ENCODE data around the gene KANK2. TPM values are rescaled to one million over a fixed set of nuclear protein-coding genes. Genes with fewer than 3 reads are reported as not detected.

KANK2 gene
- total RNA-seq, 6 donors from 2014 or later: 144 to 295 (median 240) TPM

DNA sequence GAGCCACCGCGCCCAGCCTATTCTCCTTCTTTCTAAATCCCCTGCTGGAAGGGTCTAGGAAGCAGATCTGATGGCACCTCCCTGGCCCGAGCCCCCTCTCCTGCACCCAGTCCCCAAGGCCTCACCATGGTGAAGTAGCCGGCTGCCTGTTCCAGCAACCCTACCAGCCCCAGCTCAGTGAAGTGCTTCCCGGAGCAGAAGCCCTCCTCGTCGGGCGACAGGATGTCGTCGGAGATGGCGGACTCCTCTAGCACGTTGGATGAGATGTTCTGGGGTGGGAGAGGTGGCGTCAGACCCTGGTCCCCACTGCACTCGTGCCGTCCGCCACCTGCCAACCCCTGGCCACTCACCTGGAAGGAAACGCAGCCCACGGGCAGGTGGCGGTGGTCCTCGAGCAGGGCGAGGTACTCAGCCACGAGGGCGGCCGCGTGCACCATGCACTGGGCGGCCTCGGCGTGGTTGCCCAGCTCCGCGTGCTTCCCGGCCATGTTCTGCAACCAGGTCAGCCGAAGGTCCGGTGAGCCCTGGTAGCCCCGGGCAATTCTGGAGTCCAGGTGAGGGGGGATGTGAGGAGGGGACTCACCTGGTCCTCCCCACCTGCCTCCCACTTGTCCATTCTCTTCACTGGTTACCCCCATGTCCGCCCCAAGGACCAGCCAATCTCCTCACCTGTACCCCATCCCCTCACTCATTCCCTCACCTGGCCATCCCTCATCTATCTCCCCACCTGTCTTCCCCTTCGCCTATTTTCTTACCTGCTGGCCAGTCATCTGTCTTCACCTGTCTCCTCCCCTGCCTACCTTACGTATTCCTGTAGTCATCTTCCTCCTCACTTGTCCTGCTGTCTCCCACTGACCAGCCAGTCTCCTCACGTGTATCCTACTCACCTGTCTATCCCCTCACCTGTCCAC, 11.5 kb upstream of the KANK2 start:
- ATAC-seq (ENCODE audit: low FRiP score in 2 of 2) (peak in 1 of 2 donors; percentile 42), DNase-seq (peak in 1 of 2 donors; percentile 86)
- peaks cover 0 to 87% (median 28%) of the 10 kb centered on the region in 4 donors for H3K36me3 ChIP-seq
- peaks cover 0 to 11% (median 6%) of the 10 kb centered on the region in 4 donors for H3K4me1 ChIP-seq
- TF ChIP-seq POLR2A (IDR thresholded peaks at IDR 0.05) (no peak), POLR2AphosphoS5 (IDR thresholded peaks at IDR 0.05) (no peak), EP300 (IDR thresholded peaks at IDR 0.05) (no peak)
- TF ChIP-seq, protein P1, sequence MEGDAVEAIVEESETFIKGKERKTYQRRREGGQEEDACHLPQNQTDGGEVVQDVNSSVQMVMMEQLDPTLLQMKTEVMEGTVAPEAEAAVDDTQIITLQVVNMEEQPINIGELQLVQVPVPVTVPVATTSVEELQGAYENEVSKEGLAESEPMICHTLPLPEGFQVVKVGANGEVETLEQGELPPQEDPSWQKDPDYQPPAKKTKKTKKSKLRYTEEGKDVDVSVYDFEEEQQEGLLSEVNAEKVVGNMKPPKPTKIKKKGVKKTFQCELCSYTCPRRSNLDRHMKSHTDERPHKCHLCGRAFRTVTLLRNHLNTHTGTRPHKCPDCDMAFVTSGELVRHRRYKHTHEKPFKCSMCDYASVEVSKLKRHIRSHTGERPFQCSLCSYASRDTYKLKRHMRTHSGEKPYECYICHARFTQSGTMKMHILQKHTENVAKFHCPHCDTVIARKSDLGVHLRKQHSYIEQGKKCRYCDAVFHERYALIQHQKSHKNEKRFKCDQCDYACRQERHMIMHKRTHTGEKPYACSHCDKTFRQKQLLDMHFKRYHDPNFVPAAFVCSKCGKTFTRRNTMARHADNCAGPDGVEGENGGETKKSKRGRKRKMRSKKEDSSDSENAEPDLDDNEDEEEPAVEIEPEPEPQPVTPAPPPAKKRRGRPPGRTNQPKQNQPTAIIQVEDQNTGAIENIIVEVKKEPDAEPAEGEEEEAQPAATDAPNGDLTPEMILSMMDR (IDR thresholded peaks at IDR 0.05): no peak
- H3K27me3 ChIP-seq: no peaks in the 10 kb centered on the region
- WGBS, 2 donors: 84 to 88% methylated on average over 34 to 36 of the region's 38 CpGs
- H3K27ac ChIP-seq: no peak overlapping the region
- no peak overlapping the region for H3K4me3 ChIP-seq
- H3K9me3 ChIP-seq: no peaks in the 10 kb centered on the region

DNA sequence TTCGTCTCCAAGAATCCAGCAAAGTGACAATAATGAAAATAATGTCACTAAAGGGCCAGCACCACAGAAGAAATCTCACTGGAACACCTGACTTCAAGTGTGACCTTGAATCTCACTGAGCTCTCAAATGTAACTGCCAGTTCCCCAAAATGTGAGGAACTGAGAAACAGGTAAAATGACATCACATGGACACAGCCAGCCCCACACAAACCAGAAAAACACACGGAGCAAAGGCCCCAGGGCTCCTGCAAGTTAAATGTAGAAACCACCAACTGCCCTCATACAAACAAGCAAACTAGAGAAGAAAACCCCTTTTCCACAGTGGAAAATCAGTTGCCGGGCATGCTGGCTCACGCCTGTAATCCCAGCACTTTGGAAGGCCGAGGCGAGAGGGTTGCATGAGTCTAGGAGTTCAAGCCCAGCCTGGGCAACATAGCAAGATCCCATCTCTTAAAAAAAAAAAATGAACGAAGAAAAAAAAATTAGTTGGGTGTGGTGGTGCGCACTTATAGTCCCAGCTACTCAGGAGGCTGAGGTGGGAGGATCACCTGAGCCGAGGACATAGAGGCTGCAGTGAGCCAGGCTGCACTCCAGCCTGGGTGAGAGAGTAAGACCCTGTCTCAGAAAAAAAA, 8.7 kb upstream of the KANK2 start:
- no peak for ATAC-seq (ENCODE audit: low FRiP score in 2 of 2)
- H3K27ac ChIP-seq: no peak overlapping the region
- H3K27me3 ChIP-seq: no peaks in the 10 kb centered on the region
- no peak overlapping the region for H3K4me3 ChIP-seq
- peaks cover 0 to 16% (median 13%) of the 10 kb centered on the region in 4 donors for H3K4me1 ChIP-seq
- DNase-seq: no peak
- no peaks in the 10 kb centered on the region for H3K9me3 ChIP-seq
- peaks cover 0 to 90% (median 21%) of the 10 kb centered on the region in 4 donors for H3K36me3 ChIP-seq
- WGBS, 2 donors: 79 to 84% methylated on average over 9 of the region's 9 CpGs
- no peak for TF ChIP-seq POLR2A (IDR thresholded peaks at IDR 0.05)
- TF ChIP-seq POLR2AphosphoS5 (IDR thresholded peaks at IDR 0.05): no peak
- TF ChIP-seq EP300 (IDR thresholded peaks at IDR 0.05): no peak
- TF ChIP-seq, protein P1 (IDR thresholded peaks at IDR 0.05): no peak

DNA sequence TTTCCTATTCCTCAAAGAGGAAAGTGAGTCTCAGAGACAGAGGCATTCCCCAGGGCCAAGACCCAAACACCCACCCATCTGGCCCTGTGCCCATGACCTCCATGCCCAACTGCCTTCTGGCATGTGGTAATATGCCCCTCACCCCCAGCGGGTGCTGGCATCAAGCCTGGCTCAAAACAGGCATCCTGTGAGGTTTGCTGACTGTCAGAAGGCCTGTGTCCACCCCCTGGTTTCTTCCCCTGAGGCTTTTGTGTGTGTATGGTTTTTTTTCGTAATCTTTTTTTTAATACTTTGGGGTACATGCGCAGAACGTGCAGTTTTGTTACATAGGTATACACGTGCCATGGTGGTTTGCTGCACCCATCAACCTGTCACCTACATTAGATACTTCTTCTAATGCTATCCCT, 7.6 kb upstream of the KANK2 start:
- Histone ChIP-seq H3K36me3 (peaks cover 0 to 90% (median 27%) of the 10 kb centered on the region in 4 donors), H3K27ac (peak overlapping the region in 3 of 4 donors; percentile 79 to 85 (median 85)), H3K4me3 (no peak overlapping the region), H3K27me3 (no peaks in the 10 kb centered on the region), H3K4me1 (peaks cover 0 to 16% (median 13%) of the 10 kb centered on the region in 4 donors), H3K9me3 (no peaks in the 10 kb centered on the region)
- TF ChIP-seq, protein P1 (IDR thresholded peaks at IDR 0.05): no peak
- no peak for TF ChIP-seq POLR2AphosphoS5 (IDR thresholded peaks at IDR 0.05)
- no peak for TF ChIP-seq EP300 (IDR thresholded peaks at IDR 0.05)
- TF ChIP-seq POLR2A (IDR thresholded peaks at IDR 0.05): no peak
- no peak for DNase-seq
- no peak for ATAC-seq (ENCODE audit: low FRiP score in 2 of 2)
- 54% methylated on average over 5 of the region's 5 CpGs for WGBS, 2 donors

DNA sequence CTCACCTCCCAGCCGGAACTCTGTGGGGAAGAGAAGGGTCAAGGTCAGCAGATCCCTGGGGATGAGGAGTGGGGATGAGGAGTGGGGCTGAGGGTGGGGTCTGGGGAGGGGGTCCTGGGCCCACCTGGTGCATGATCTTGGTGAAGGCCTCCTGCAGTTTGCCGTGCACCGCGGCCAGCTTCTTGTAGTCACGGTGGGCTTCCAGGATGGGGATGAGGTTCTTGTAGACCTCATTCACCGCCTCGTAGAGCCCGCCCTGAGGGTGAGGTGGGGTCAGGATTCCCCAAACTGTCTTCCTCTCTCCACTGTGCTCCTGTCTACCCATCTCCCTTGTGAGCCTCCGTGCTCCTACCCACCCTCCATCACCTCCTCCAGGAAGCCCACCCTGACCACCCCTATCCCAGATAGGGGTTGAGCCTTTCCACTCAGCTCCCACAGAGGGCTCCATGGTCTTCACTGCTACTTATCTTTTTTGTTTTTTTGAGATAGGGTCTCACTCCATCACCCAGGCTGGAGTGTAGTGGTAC, 6.8 kb upstream of the KANK2 start:
- Histone ChIP-seq H3K4me1 (peaks cover 1 to 16% (median 13%) of the 10 kb centered on the region in 4 donors), H3K27ac (peak overlapping the region; percentile 75 to 85 (median 82)), H3K36me3 (peaks cover 0 to 94% (median 27%) of the 10 kb centered on the region in 4 donors), H3K9me3 (no peaks in the 10 kb centered on the region), H3K27me3 (no peaks in the 10 kb centered on the region), H3K4me3 (no peak overlapping the region)
- TF ChIP-seq POLR2A (IDR thresholded peaks at IDR 0.05): no peak
- TF ChIP-seq, protein P1 (IDR thresholded peaks at IDR 0.05): peak in 1 of 6 experiments; percentile 20
- ATAC-seq (ENCODE audit: low FRiP score in 2 of 2): no peak
- 82 to 83% methylated on average over 9 of the region's 9 CpGs for WGBS, 2 donors
- no peak for DNase-seq

All from upper lobe of left lung (tissue), 6 donors.